NOMO-1 treated with dmso at 0.1 percent for 144 hours (cell line): ENCODE results near the gene CLEC7A.

Experiments used
- DNase-seq: peaks from one replicate; lab custom pipeline; 2025; ENCODE audit not compliant: unreplicated experiment; lab: John Stamatoyannopoulos, UW

The CLEC7A gene

DNA sequence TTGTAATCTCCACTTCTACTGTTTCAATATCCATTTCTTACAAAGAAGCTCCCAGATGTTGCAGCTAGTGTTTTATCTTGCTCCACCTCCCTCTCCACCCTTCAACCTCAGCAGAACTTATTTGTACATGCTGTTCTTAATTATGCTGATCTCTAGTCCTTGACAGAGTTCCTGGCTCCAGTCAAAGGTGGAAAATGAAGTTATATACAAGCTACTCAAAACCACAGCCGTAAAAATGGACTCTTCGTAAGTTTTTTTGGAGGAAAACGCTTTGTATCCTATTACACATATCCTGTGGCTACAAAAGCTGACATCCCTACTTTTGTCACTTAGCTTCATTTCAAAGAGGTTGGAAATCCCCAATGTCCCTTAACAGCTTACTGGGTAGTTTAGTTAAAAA is 32.5 kb downstream of the CLEC7A start:
- DNase-seq: no peak

DNA sequence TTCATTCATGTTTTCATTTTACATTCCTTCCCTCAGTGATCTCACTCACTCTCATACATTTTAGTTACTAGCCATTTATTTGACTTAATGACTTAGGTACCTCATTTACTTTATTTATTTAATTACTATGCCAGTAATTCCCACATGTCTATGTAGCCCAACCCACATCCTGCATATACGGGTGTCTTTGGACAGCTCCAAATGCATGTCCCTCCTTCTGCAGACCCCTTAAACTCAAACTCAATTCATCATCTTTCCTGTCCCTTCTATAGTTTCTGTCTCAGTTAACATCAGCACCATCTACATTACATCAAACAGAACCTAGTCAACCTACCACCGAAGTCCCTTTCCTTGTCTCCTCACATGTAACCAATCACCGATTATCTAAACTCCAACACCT is 34.0 kb downstream of the CLEC7A start:
- no peak for DNase-seq

DNA sequence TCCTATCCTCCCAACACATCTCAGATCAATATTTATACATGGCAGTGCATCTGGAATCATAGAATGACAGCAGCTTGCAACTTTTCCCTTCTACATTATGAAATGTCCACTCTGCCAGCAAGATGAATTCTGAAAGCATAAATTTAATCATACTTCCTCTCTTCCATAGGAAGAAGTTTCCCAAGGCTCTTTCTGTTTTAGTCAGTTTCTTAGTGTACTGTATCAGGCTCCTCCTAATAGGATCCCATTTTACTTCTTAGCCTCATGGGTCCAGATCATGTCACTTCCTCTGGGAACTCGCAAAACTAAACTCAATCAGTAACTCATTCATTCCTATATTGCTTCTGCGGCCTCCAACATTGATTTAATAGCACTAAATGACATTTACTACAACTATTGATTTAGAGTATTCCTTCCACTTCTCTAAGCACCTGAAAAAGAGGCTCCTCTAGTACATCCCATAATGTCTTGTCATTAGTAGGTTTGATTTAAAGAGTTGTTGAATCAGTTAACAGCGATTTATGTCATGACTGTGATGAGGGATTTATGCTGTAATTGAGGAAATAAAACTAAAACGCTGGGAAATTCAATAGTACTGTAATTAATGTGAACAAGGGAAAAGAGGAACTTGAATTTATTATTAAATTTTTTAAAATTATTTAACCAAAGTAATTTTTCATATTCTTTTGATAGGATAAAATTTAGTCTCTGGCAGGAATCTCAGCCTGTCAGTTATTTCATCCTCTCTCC is 35.2 kb downstream of the CLEC7A start:
- DNase-seq: no peak

DNA sequence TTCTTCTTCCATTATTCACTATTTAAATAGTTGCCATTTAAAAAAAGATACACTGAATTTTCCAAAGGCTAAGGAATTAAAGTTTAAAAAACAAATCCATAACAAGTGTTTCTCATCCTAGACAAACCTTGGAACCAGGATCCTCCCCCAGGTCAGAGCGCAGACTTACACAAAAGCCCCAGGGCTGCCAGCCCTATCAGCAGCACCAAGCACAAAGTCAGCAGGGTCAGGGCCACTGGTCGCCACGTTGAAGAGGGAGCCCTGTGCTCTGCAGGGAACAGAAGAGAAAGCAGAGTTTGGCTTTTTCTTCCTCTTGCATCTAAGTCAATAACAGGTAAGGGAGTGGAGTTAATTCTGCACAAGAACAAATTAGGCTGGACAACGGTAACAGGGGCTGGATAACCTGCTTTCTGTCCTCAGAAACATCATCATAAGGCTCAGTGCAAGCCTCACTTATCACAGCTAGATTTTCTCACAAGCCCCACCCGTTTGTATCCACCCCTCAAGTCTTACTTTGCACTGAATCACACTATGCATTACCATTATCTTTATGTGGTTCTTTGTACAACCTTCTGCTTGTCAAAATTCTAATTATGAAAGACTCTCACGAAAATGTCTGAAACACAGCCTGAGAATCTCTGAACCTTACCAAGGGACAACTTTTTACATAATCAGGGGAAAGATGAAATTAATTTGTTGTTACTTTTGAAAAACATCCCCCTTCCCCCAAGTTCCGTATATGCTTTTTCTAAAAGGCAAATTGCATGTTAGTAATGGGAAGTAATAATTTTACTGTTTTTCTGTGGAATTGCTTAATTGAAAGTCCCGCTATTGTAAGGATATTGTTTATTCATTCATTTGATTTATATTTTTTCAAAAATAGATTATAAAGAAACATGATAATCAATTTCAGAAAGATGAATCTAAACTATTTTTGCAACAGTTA is 40.8 kb downstream of the CLEC7A start:
- no peak for DNase-seq

DNA sequence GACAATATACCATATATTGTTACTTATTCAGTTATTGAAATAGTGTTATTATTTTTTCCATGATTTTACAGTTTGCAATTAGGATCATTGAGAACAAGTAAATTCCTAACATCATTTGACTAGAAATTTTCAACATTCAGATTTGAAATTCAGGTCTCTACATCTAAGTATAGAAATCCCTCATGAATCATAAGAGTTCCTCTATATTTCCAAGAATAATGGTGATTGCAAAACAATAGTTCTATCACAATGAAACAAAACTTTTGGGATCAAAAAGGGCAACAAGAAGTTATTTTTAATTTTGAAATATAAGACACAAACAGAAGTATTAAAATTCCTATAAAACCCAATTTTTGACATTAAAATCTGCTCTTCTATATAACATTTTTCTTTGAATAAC is 42.0 kb downstream of the CLEC7A start:
- DNase-seq: no peak

DNA sequence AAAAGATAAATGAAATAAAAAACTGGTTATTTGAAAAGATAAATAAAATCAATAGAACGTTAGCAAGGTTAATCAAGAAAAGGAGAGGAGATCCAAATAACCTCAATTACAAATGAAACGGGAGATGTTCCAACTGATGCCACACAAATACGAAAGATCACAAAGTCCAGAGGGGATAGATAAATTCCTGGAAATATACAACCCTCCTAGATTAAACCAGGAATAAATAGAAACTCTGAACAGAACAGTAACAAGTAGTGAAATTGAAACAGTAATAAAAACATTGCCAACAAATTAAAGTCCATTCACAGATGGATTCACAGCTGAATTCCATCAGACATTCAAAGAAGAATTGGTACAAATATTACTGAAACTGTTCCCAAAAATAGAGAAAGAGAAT is 43.6 kb downstream of the CLEC7A start:
- DNase-seq: no peak

DNA sequence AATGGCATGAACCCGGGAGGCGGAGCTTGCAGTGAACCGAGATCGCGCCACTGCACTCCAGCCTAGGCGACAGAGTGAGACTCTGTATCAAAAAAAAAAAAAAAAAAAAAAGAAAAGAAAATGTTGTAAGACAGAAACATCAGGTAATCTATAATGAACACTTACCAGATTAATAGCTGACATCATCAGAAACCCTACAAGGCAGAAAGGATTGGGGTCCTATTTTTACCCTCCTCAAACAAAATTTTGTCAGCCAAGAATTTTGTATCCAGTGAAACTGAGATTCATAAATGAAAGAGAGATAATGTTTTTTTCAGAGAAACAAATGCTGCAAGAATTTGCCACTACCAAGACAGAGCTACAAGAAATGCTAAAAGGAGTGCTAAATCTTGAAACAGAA is 45.3 kb downstream of the CLEC7A start:
- no peak for DNase-seq

DNA sequence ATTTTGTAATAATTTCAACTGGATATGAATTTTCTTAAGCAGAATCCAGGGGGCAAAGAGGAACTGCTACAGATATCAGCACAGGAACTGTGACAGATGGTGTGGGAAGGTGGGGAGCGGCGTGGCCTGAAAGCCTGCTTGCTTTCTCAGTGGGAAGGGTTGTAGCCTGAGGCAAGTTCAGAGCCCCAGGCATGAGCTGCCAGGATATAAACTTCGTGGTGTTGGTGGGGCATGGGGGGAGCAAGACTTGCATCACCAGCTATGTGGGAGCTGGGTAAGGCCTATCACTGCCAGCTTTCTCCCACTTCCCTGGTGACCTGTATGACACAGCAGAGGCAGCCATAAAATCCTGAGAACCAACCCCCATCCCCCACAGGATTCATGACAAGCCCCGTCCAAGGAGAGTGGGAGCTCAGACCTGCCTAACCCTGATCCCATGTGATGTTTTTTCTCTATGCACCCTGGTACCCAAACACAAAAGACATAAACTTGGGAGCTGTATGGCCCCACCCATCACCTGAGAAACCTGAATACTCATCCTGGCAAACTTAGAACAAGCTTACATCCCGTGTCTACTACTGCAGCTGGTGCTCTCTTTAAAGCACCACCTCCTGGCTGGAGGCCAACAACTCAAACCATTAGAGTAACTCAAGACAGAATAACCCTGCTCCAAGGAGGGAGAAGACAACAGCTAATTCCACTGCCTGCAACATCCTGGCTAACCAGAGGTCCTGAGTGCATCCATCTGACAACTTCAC is 47.7 kb downstream of the CLEC7A start:
- DNase-seq: no peak

DNA sequence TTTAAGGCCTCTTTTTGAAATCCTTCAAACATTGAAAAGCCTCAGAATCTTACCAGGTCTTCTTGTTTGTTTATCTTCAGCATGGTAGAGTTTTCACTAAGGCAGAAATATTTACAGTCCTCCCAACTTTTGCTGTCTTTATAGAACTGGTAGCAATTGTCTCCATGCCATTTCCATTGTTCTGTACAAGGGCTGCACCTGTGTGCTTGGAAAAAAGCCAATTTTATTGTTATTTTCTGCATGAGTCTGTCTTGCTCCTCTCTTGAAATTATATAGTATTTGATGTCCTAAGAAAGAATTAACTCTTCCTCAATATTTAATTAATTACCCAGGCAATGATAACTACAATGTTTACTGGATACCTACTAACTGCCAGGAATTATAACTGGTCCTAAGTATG is 54.5 kb downstream of the CLEC7A start:
- DNase-seq: no peak

DNA sequence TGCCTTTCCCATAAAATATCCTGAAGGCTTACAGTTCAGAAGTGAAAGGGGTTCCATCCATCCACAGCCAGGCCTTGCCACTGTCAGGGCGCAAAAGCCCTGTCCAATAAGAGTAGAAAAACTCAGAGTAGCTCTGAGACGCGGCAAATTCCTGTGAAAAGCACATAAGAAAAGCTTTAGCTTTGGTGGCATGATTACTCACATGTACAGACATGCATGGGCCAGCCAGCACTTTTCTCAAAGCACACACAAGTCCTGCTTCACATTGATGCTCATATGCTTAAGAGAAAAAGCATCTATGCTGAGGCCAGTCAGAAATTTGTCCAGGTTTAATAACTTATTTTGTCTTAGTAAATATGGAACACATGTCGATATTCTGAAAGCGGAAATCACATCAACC is 56.7 kb downstream of the CLEC7A start:
- no peak for DNase-seq

DNA sequence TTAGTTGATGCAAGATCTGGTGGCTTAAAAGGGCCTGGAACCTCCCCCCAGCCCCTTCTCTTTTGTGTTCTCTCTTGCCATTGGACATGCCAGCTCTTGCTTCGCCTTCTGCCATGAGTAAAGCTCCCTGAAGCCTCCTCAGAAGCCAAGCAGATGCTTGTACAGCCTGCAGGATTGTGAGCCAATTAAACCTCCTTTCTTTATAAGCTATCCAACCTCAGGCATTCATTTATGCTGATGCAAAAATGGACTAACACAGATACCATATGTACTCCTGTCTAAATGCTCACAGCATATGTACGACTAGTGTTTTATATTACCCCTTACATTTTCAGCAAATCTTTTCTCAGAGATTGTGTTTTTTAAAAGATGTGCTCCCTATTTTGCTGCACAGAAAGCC is 57.9 kb downstream of the CLEC7A start:
- no peak for DNase-seq

DNA sequence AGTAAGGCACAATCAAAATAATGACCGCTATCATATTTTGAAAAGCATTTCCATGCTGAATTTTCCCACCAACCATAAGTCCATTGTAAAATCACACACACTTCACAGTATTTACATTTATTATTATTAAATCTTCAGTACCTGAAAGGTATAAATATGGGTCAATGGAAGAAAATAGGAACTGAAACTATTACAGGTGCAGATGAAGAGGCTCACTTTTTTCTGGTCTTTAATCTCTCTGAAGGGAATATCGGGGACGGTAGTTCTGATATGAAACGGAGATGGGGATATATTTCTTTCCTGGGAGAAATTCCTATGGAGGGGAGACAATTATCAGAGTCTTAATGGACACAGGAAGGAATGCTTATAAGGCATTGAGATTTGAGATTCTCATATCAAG is 59.6 kb downstream of the CLEC7A start:
- DNase-seq: no peak

DNA sequence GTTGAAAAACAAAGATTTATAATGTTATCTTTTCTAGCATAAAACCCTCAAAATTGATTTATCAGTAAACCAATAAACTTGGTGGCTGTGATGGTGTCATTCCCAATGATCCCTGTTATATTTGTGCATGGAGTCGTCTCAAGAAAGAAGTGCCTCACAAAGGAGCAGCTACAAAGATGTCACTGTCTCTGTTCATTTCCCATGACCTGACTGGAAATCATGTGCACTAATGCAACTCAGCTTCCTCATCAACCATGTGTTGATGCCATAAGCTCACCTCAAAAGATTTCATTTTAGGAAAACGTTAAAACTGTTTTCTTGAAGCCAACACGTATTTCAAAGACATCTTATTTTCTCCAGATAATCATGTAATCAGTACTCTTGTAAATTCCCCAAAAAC is 60.0 kb downstream of the CLEC7A start:
- no peak for DNase-seq

DNA sequence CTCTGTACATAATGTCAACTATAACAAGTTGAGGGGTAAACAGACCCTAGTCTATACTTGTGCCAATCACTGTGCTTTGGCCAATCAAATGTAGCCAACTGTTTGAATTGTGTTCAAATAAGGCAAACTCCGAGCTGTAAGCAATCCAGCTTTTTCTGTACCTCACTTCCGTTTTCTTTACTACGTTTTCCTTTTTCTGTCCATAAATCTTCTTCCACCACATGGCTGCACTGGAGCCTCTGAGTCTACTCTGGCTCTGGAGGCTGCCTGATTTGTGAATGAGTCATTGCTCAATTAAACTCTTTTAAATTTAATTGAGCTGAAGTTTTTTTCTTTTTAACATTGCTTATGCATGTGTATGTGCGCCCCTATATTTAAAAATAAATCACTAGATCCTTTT is 60.9 kb downstream of the CLEC7A start:
- DNase-seq: peak; percentile 88

DNA sequence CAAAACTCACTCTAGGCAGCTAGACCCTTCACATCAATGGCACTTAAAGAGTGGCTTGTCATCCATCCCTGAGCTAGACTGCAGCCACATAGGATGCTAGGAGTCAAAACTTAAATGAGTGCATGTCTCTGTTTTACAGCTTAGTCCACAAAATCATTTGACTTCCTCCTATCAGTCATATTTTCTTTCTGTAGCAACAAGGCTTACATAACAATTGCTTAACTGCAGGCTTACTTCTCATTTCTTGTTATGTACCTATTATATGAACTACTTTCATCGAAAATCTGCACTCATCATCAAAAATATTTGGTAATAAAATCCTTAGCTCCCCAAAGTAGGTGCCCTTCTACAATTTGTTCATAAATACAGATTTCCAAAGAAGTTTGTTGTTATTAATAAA is 61.4 kb downstream of the CLEC7A start:
- peak; percentile 50 for DNase-seq

DNA sequence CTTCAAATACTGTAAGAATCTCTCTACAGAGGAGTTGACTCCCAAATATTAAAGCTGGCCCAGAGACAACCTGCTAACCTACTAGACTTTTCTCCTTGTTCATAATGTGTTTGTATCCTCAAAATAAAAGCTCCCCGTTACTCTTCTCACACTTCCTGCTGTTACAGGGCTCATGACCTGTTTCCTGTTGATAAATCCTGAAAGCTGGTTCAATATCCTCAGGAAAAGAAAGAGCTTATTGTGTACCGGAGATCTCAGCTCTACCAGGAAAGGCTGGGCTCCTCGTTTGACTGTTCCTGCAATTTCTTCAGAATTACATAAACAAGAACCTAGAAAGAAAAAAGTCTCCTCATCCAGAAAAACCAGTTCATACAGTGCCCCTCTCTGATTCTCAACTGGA is 62.1 kb downstream of the CLEC7A start:
- DNase-seq: no peak

DNA sequence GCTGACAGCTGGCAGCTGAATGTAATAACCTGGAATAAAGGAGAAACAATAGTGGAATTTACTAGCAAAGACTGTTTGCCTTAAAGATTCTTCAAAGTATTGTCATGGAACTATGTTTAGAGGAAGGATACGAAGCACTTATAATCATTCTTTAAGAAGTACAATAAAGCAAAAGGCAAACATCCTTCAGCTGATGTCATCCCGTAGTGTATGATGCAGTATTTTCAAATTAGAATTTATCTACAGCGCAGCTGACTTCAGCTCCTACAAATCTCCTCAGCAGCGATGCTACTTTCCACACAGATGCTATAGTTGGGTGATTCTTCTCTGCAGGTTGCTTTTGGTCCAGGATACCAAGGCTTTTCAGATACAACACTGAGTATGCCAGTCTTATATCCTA is 62.7 kb downstream of the CLEC7A start:
- no peak for DNase-seq
